Skeletal muscle cell (primary cell): Measurements from ENCODE around the gene CNPPD1.
A peak's percentile ranks its signal among the peaks of the same experiment; 100 is the strongest.

Source experiments
- DNase-seq: peaks from one replicate; pipeline ENCODE4 v3.0.0-alpha.2; 2010; ENCODE audit warnings: low read depth
- H3K4me3 ChIP-seq: 2 replicates; pipeline ENCODE4 v1.5.1; 2011; ENCODE audit warnings: low read depth, mild to moderate bottlenecking, control low read depth, low read length, moderate library complexity

Gene CNPPD1

DNA sequence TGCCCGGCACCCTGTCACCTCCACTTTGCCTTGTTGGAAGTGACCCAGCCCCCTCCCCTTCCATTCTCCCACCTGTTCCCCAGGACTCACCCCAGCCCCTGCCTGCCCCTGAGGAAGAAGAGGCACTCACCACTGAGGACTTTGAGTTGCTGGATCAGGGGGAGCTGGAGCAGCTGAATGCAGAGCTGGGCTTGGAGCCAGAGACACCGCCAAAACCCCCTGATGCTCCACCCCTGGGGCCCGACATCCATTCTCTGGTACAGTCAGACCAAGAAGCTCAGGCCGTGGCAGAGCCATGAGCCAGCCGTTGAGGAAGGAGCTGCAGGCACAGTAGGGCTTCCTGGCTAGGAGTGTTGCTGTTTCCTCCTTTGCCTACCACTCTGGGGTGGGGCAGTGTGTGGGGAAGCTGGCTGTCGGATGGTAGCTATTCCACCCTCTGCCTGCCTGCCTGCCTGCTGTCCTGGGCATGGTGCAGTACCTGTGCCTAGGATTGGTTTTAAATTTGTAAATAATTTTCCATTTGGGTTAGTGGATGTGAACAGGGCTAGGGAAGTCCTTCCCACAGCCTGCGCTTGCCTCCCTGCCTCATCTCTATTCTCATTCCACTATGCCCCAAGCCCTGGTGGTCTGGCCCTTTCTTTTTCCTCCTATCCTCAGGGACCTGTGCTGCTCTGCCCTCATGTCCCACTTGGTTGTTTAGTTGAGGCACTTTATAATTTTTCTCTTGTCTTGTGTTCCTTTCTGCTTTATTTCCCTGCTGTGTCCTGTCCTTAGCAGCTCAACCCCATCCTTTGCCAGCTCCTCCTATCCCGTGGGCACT lies 5.8 kb upstream of the CNPPD1 start:
- no peak overlapping the region for H3K4me3 ChIP-seq
- DNase-seq = no peak

DNA sequence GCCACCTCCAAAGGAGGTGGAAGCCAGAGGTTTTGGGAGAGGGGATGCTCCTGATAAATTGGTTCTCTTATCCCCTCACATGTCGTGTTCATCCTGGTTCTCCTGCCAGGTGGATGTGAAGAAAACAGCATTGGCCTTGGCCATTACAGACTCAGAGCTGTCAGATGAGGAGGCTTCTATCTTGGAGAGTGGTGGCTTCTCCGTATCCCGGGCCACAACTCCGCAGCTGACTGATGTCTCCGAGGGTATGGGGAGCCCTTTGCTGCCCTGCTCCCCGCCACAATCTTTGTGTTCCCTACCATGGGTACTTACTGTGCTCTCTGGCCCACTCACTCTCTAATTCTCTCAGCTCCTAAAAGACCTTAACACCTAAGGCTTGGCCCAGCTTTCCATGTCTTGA lies 4.8 kb upstream of the CNPPD1 start:
- no peak overlapping the region for H3K4me3 ChIP-seq

DNA sequence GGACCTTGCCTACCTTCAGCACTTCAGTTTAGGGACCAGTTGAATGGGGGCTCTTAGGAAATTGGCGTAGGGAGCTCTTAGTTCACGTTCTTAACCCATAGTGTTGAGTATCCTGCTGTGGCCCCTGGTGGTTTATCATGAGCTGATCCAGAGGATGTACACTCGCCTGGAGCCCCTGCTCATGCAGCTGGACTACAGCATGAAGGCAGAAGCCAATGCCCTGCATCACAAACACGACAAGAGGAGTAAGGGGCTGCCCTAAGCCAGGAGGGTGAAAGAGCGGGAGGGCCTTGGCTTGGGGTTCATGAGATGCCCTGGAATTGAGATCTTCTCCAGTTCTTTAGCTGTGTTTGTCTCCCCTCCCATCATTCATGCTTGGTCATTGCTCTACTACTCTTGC lies 4.2 kb upstream of the CNPPD1 start:
- no peak for DNase-seq
- no peak overlapping the region for H3K4me3 ChIP-seq

More for the DNA sequence above, 4.8 kb upstream of the CNPPD1 start:
- DNase-seq = no peak

GRCh38 chr2:219179601-219180465 lies 3.1 kb upstream of the CNPPD1 start:
- DNase-seq = no peak
- no peak overlapping the region for H3K4me3 ChIP-seq

- peak overlapping the region; percentile 82 for H3K4me3 ChIP-seq
- DNase-seq = no peak
Measured at GRCh38 chr2:219178377-219179175, 1.9 kb upstream of the CNPPD1 start.

GRCh38 chr2:219177552-219178376 lies 1.0 kb upstream of the CNPPD1 start, which contains the start of gene RETREG2:
TSS of gene RETREG2 (plus strand) at chr2:219178275. CDS start at chr2:219178353, 78 bp downstream.
- peak within 1 kb of the TSS; percentile 82 for H3K4me3 ChIP-seq
- DNase-seq = peak; percentile 63

DNA sequence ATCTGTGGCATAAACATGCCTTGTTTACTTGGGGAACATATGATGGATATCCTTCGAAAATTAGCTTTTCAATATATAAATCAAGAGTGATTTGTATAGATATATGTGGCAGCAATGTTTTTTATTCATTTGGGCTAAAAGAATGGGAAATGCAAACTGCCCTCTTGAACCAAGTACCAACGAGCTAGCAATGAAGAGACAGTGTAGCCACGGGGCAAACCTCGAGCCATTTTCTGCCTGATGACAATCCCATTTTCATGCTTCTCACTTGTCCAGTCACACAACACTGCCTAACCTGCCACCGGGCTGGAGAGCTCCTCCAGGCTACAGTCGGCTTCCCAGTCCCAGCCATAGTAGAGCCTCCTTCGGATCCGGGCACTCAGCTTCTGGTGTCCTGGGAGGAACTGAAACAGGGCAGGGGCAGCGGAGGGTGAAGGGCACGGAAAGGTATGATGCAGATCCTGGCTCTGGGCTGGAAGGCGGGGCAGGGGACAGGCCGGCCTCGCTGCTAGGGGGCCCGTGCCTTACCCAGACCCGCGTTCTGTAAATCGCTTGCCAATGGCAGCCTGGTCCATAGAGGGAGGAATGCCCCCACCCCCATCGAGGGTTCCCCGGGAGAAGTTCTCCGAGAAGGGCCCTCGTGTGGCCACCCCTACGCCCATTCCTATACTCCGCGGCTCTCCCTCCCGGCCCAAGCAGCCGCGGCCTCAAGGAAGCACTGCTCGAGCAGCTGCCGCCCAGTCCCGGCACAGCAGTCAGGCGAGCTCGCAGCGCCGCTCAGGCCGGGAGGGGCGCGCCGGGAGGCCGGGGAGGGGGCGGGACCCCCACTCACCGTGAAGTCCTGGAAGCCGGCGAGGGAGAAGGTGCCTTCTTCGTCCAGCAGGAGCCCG lies 552 bp downstream of the CNPPD1 start:
- H3K4me3 ChIP-seq = peak overlapping the region; percentile 82

GRCh38 chr2:219175486-219175885 lies 1.2 kb downstream of the CNPPD1 start:
- DNase-seq = no peak
- H3K4me3 ChIP-seq = peak overlapping the region; percentile 82

More for the DNA sequence above, 552 bp downstream of the CNPPD1 start:
- no peak for DNase-seq

- no peak overlapping the region for H3K4me3 ChIP-seq
- no peak for DNase-seq
Measured at GRCh38 chr2:219174801-219175200, 1.9 kb downstream of the CNPPD1 start.

DNA sequence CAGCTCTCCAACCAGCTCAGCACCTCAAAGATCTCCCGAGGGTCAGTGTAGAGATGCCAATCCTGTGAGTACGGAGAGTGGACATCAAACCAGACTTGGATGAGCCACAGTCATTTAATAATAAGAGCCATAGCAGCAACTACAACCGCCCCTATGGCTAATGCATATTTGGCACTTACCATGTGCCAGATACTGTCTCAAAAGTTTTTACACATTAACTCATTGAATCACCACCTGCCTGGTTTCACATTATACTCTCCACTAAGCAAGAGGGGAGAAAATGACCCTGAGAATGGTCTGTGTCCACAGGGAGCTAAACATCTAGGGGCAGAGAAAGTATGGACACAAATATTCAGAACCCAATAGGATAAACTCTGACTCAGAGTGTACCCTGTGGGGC lies 2.6 kb downstream of the CNPPD1 start:
- no peak for DNase-seq
- H3K4me3 ChIP-seq = no peak overlapping the region

DNA sequence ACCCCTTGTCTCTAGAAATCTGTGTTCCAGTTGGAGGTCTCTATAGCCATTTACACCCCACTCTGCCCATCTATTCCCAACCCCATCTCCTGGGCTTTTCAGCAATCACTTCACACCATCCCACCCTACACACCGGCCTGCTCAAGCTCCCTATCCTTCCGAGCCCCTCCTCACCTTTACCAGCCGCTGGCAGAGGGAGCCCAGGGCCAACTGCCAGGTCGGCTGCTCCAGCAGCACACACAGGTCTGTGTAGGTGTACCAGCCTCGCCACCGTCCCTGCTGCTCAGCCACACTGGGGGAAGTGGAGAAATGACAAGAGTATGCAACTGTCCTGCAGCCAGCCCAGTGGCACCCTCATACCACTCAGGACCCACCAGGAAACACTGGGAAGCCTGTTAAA lies 3.5 kb downstream of the CNPPD1 start:
- no peak for DNase-seq
- H3K4me3 ChIP-seq = no peak overlapping the region

GRCh38 chr2:219172231-219173154 lies 4.2 kb downstream of the CNPPD1 start:
- no peak overlapping the region for H3K4me3 ChIP-seq
- no peak for DNase-seq

DNA sequence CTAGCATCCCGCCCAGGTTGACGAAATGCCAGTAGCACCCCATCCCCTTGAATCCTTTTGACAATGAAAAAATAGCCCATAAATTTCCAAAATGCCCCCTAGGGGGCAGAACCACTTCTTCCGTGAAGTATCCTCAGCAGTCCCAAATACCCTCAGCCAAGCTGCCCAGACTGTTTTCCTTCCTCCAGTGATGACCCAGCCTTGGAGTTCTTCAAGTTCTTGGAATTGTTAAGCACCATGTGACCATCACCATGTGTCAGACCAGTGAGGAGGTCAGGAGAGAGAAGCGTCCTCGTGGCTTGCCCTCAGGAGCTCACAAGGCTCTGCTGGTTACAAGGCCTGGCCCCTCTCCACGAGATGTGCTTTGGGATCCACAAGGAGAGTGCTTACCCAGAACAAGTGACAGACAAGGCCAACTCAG lies 5.5 kb downstream of the CNPPD1 start:
- no peak overlapping the region for H3K4me3 ChIP-seq
- peak; percentile 51 for DNase-seq

GRCh38 chr2:219169930-219170654 lies 6.6 kb downstream of the CNPPD1 start, which contains the start of gene SLC23A3:
TSS of gene SLC23A3 (minus strand) at chr2:219170029. CDS start at chr2:219169984, 45 bp downstream.
- no peak within 1 kb of the TSS for H3K4me3 ChIP-seq
- DNase-seq = no peak

DNA sequence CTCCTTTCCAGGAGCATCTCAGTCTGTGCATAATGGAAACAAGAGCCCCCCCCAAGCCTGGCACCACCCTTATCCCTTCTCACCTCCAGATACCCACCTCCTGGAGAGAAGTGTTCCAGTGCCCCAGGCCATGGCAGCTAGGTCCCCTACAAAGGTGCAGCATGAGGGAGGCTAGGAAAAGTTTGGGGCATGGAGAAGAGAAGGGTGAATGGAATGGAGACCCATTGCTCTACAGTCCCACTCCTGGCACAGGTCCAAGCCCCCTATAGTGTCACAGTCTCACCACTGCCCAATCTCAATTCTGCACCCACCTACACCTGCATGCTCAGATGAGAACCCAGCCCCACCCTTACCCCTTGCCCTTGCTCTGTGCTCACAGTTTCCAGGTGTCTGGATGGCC lies 7.8 kb downstream of the CNPPD1 start:
- DNase-seq = no peak
- H3K4me3 ChIP-seq = no peak overlapping the region

DNA sequence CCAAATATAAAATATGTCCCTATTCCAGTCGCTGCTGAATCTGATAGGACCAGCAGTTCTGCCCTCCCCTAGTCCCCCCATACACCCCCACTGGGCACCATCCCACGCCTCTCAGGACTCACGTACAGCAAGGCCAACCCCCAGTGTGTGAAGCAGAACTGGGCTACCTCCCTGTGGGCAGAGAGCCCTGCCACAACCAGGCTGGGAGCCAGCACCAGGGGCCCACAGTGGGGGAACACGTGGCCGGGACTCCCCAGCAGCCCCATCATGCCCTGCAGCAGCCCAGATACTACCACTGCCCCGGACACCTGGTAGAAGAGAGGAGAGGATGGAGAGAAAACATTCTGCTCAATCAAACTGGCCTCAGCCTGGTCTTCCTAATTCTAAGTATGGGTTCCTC lies 8.2 kb downstream of the CNPPD1 start:
- H3K4me3 ChIP-seq = no peak overlapping the region
- DNase-seq = no peak
